ENCODE data around the gene GTF3C2. TPM values are rescaled to one million over a fixed set of nuclear protein-coding genes. Genes with fewer than 3 reads are reported as not detected.
"Not testable (repeated sequence)": the region's sequence is repeated elsewhere in the genome, so short reads cannot be mapped to it uniquely, and the experiment has no call there.

GTF3C2 gene
- total and polyA plus RNA-seq, 11 donors, result 17.8 to 42.6 (median 24.1) TPM

- Histone ChIP-seq H3K36me3 (peaks cover 0 to 85% (median 25%) of the 10 kb centered on the region in 9 donors), H3K27ac (no peak overlapping the region), H3K4me3 (no peak overlapping the region), H3K9me3 (no peaks in the 10 kb centered on the region), H3K4me1 (peaks cover 0 to 36% (median 14%) of the 10 kb centered on the region in 12 donors), H3K27me3 (peaks cover 0 to 48% (median 23%) of the 10 kb centered on the region in 9 donors)
- 86 to 88% (median 86%) methylated on average over 13 of the region's 13 CpGs for WGBS, 4 donors
- no peak for TF ChIP-seq CTCF (IDR thresholded peaks at IDR 0.05)
- no peak for TF ChIP-seq POLR2A (IDR thresholded peaks at IDR 0.05)
- ATAC-seq (no peak), DNase-seq (no peak)
- intact Hi-C loops (cut with DNase I), result loop anchor here in 4 of 10 donors (5.0 to 10.0 kb wide), 3 partner anchors 42 to 207 kb away; partner anchors contain the start of gene SLC30A3 (in 2 of the 4)
These were observed 51.9 kb downstream of the GTF3C2 start for GRCh38 chr2:27304488-27305240.

- Histone ChIP-seq H3K27me3 (peaks cover 0 to 39% (median 23%) of the 10 kb centered on the region in 9 donors), H3K4me1 (peaks cover 0 to 30% (median 14%) of the 10 kb centered on the region in 12 donors), H3K4me3 (peak overlapping the region in 11 of 12 donors; percentile 4 to 52 (median 36)), H3K27ac (peak overlapping the region in 9 of 12 donors; percentile 27 to 66 (median 43)), H3K9me3 (no peaks in the 10 kb centered on the region), H3K36me3 (peaks cover 0 to 85% (median 12%) of the 10 kb centered on the region in 9 donors)
- WGBS, 4 donors, result 19 to 25% (median 21%) methylated on average over 24 to 25 of the region's 25 CpGs
- TF ChIP-seq POLR2A (IDR thresholded peaks at IDR 0.05) (no peak), CTCF (IDR thresholded peaks at IDR 0.05) (peak; percentile 75 to 92 (median 89))
- intact Hi-C loops (cut with DNase I), result loop anchor here in 6 of 10 donors (1.0 to 10.0 kb wide), 7 partner anchors 23 to 206 kb away; partner anchors contain the start of gene SLC30A3 (in 2 of the 6)
- DNase-seq, result peak in 3 of 5 donors; percentile 51 to 68 (median 63)
- ATAC-seq, result peak; percentile 45 to 73 (median 60)
These were observed 53.2 kb downstream of the GTF3C2 start for GRCh38 chr2:27303093-27304025.

GRCh38 chr2:27300606-27301005 is 56.0 kb downstream of the GTF3C2 start:
- H3K9me3 ChIP-seq, ATAC-seq, H3K27ac ChIP-seq, H3K4me3 ChIP-seq, DNase-seq: not testable (repeated sequence)
- intact Hi-C loops (cut with DNase I), result loop anchor here in 4 of 10 donors (5.0 to 10.0 kb wide), 3 partner anchors 38 to 203 kb away; partner anchors contain the start of gene SLC30A3 (in 2 of the 4)
- WGBS, 4 donors, result 84 to 96% (median 91%) methylated on average over 4 of the region's 4 CpGs
- Histone ChIP-seq H3K27me3 (peaks cover 0 to 12% (median 0%) of the 10 kb centered on the region in 9 donors), H3K4me1 (peaks cover 0 to 36% (median 7%) of the 10 kb centered on the region in 12 donors), H3K36me3 (peaks cover 0 to 61% (median 10%) of the 10 kb centered on the region in 9 donors)

GRCh38 chr2:27298391-27299080 is 58.0 kb downstream of the GTF3C2 start:
- no peaks in the 10 kb centered on the region for H3K27me3 ChIP-seq
- intact Hi-C loops (cut with DNase I), result loop anchor here in 1 of 10 donors (5.0 kb wide), 1 partner anchor 46 kb away; no protein-coding TSS in a partner anchor
- H3K27ac ChIP-seq, result no peak overlapping the region
- peaks cover 0 to 45% (median 7%) of the 10 kb centered on the region in 9 donors for H3K36me3 ChIP-seq
- DNase-seq (peak in 1 of 5 donors; percentile 27), ATAC-seq (peak in 3 of 4 donors; percentile 10 to 23 (median 12))
- no peaks in the 10 kb centered on the region for H3K9me3 ChIP-seq
- no peak for TF ChIP-seq CTCF (IDR thresholded peaks at IDR 0.05)
- TF ChIP-seq POLR2A (IDR thresholded peaks at IDR 0.05), result no peak
- peaks cover 0 to 56% (median 17%) of the 10 kb centered on the region in 12 donors for H3K4me1 ChIP-seq
- H3K4me3 ChIP-seq, result no peak overlapping the region
- 62 to 78% (median 73%) methylated on average over 16 to 18 of the region's 18 CpGs for WGBS, 4 donors

Data from heart left ventricle (tissue), 16 donors.